H9 (cell line): Measurements from ENCODE around the gene PPP1R9A. TPM values are rescaled to one million over a fixed set of nuclear protein-coding genes. Genes with fewer than 3 reads are reported as not detected.

ENCODE experiments used
- DNase-seq: peaks from one replicate; pipeline ENCODE4 v3.0.0-alpha.2; 2017
- H2AFZ ChIP-seq: one replicate; pipeline ENCODE4 v1.6.1; 2013; ENCODE audit warnings: mild to moderate bottlenecking, low read length, control low read depth, moderate library complexity
- H2AK5ac ChIP-seq: 2 replicates; pipeline ENCODE4 v1.6.1; 2013; ENCODE audit warnings: low read length, control low read depth, mixed read lengths; ENCODE audit not compliant: insufficient read length
- H2BK120ac ChIP-seq: one replicate; pipeline ENCODE4 v1.6.1; 2013; ENCODE audit warnings: low read depth, mild to moderate bottlenecking, low read length, control low read depth, inconsistent platforms; ENCODE audit not compliant: poor library complexity, severe bottlenecking
- H2BK12ac ChIP-seq: 2 replicates; pipeline ENCODE4 v1.6.1; 2013; ENCODE audit warnings: low read length, control low read depth, mixed read lengths, low read depth; ENCODE audit not compliant: insufficient read length
- H2BK15ac ChIP-seq: 2 replicates; pipeline ENCODE4 v1.6.1; 2013; ENCODE audit warnings: low read depth, low read length, control low read depth
- H2BK20ac ChIP-seq: one replicate; pipeline ENCODE4 v1.6.1; 2013; ENCODE audit warnings: low read depth, mild to moderate bottlenecking, low read length, control low read depth, inconsistent platforms; ENCODE audit not compliant: poor library complexity, severe bottlenecking
- H2BK5ac ChIP-seq: 2 replicates; pipeline ENCODE4 v1.6.1; 2013; ENCODE audit warnings: low read length, control low read depth, mixed read lengths; ENCODE audit not compliant: insufficient read length
- H3K14ac ChIP-seq: 2 replicates; pipeline ENCODE4 v1.6.1; 2013; ENCODE audit warnings: low read length, control low read depth; ENCODE audit not compliant: insufficient read depth
- H3K18ac ChIP-seq: 2 replicates; pipeline ENCODE4 v1.6.1; 2013; ENCODE audit warnings: low read depth, mild to moderate bottlenecking, mixed read lengths, low read length, control low read depth; ENCODE audit not compliant: insufficient read length
- H3K23ac ChIP-seq: 2 replicates; pipeline ENCODE4 v1.6.1; 2013; ENCODE audit warnings: low read length, control low read depth, mixed read lengths, low read depth; ENCODE audit not compliant: insufficient read length
- H3K23me2 ChIP-seq: 2 replicates; pipeline ENCODE4 v1.6.1; 2013; ENCODE audit warnings: low read depth, mild to moderate bottlenecking, mixed read lengths, low read length, control low read depth; ENCODE audit not compliant: insufficient read length, poor library complexity, severe bottlenecking
- H3K27ac ChIP-seq: 2 replicates; pipeline ENCODE4 v1.5.1; 2013; ENCODE audit warnings: low read length, control low read depth, mixed read lengths, low read depth; ENCODE audit not compliant: insufficient read length
- H3K27me3 ChIP-seq: 2 replicates; pipeline ENCODE4 v1.6.1; 2013; ENCODE audit warnings: low read length, control low read depth, inconsistent platforms; ENCODE audit not compliant: insufficient read depth
- H3K4ac ChIP-seq: 2 replicates; pipeline ENCODE4 v1.6.1; 2013; ENCODE audit warnings: low read depth, mild to moderate bottlenecking, control low read depth, inconsistent platforms, low read length, moderate library complexity
- H3K4me1 ChIP-seq: 2 replicates; pipeline ENCODE4 v1.6.1; 2013; ENCODE audit warnings: low read length, control low read depth, inconsistent platforms; ENCODE audit not compliant: insufficient read depth
- H3K4me2 ChIP-seq: 2 replicates; pipeline ENCODE4 v1.6.1; 2013; ENCODE audit warnings: low read length, control low read depth, mixed read lengths; ENCODE audit not compliant: insufficient read length, insufficient read depth
- H3K56ac ChIP-seq: 2 replicates; pipeline ENCODE4 v1.6.1; 2013; ENCODE audit warnings: low read depth, mild to moderate bottlenecking, mixed read lengths, low read length, control low read depth; ENCODE audit not compliant: insufficient read length
- H3K79me1 ChIP-seq: 2 replicates; pipeline ENCODE4 v1.6.1; 2013; ENCODE audit warnings: low read depth, mild to moderate bottlenecking, moderate library complexity, low read length, control low read depth, inconsistent platforms; ENCODE audit not compliant: insufficient read depth, poor library complexity, severe bottlenecking
- H3K79me2 ChIP-seq: 2 replicates; pipeline ENCODE4 v1.6.1; 2013; ENCODE audit warnings: low read length, control low read depth, inconsistent platforms; ENCODE audit not compliant: insufficient read depth
- H3K9ac ChIP-seq: 2 replicates; pipeline ENCODE4 v1.6.1; 2013; ENCODE audit warnings: low read length, control low read depth, mixed read lengths; ENCODE audit not compliant: insufficient read length; ENCODE audit errors: extremely low read depth
- H3K9me3 ChIP-seq: one replicate; pipeline ENCODE4 v1.6.1; 2013; ENCODE audit warnings: low read depth, low read length, inconsistent platforms; ENCODE audit not compliant: control insufficient read depth
- H3T11ph ChIP-seq: one replicate; pipeline ENCODE4 v1.6.1; 2013; ENCODE audit warnings: mild to moderate bottlenecking, low read length, control low read depth, inconsistent platforms
- H4K20me1 ChIP-seq: one replicate; pipeline ENCODE4 v1.6.1; 2013; ENCODE audit not compliant: control insufficient read depth, insufficient read length, insufficient read depth
- H4K5ac ChIP-seq: 2 replicates; pipeline ENCODE4 v1.6.1; 2013; ENCODE audit warnings: low read depth, mild to moderate bottlenecking, mixed read lengths, low read length, control low read depth; ENCODE audit not compliant: insufficient read length
- H4K8ac ChIP-seq: replicated peaks from 2 replicates; pipeline ENCODE4 v1.6.1; 2013; ENCODE audit warnings: low read length, control low read depth, mixed read lengths, low read depth; ENCODE audit not compliant: insufficient read length
- H4K91ac ChIP-seq: 2 replicates; pipeline ENCODE4 v1.6.1; 2013; ENCODE audit warnings: low read depth, mild to moderate bottlenecking, moderate library complexity, mixed read lengths, low read length, control low read depth; ENCODE audit not compliant: insufficient read length
- H3K27ac Mint-ChIP-seq, 3 experiments: 2 replicates in 2 of 3; 3 replicates in 1 of 3; pipeline ENCODE4 v1.8.0; 2020 to 2021; ENCODE audit warnings: mixed read lengths in 3 of 3, mild to moderate bottlenecking in 1 of 3, moderate library complexity in 1 of 3
- H3K27me3 Mint-ChIP-seq: 2 replicates; pipeline ENCODE4 v1.8.0; 2021; ENCODE audit warnings: low read depth, mild to moderate bottlenecking, moderate library complexity, mixed read lengths
- H3K36me3 Mint-ChIP-seq, 3 experiments: 2 replicates in 2 of 3; 3 replicates in 1 of 3; pipeline ENCODE4 v1.8.0; 2020 to 2021; ENCODE audit warnings: low read depth in 3 of 3, mixed read lengths in 3 of 3; ENCODE audit not compliant: insufficient read depth in 1 of 3
- H3K4me1 Mint-ChIP-seq, 2 experiments: 2 replicates each; pipeline ENCODE4 v1.8.0; 2020; ENCODE audit warnings: mixed read lengths in 2 of 2
- H3K4me3 Mint-ChIP-seq, 2 experiments: 2 replicates in 1 of 2; 3 replicates in 1 of 2; pipeline ENCODE4 v1.8.0; 2020 to 2021; ENCODE audit warnings: mild to moderate bottlenecking in 2 of 2, mixed read lengths in 2 of 2, moderate library complexity in 1 of 2
- H3K9me3 Mint-ChIP-seq, 2 experiments: 2 replicates in 1 of 2; 3 replicates in 1 of 2; pipeline ENCODE4 v1.8.0; 2020; ENCODE audit warnings: mild to moderate bottlenecking in 2 of 2, mixed read lengths in 2 of 2, moderate library complexity in 1 of 2
- CTCF ChIP-seq: fragments of 200-600 bp; sonication (generic); conservative IDR thresholded peaks from 3 replicates; pipeline ENCODE4 v1.8.0; 2021; ENCODE audit warnings: antibody characterized with exemption, mild to moderate bottlenecking
- WGBS: extraction: QIAGEN DNeasy Blood & Tissue Kit; methylation state at CpG from one replicate; pipeline ENCODE4 v1.1.7; 2013; ENCODE audit warnings: missing lambda C conversion rate, low lambda C conversion rate, mixed read lengths; ENCODE audit not compliant: insufficient read length; ENCODE audit errors: extremely low coverage; 5-methylcytosine and 5-hydroxymethylcytosine counted together
- total RNA-seq: library from RNA; stranded (reverse); gene quantifications from 2 replicates; pipeline ENCODE4 v1.2.1, GENCODE V29; 2021

PPP1R9A gene
- total RNA-seq, 1 experiment from 2014 or later = 17.0 TPM

GRCh38 chr7:95318501-95319100, 411.2 kb downstream of the PPP1R9A start:
- Histone ChIP-seq H3K9ac (no peak overlapping the region), H3K56ac (no peak overlapping the region), H2AK5ac (no peak overlapping the region), H4K91ac (no peak overlapping the region), H3K23ac (no peak overlapping the region), H3K79me2 (no peaks in the 10 kb centered on the region), H3K27ac (no peak overlapping the region), H2BK120ac (no peak overlapping the region), H3K9me3 (no peaks in the 10 kb centered on the region), H3K23me2 (no peaks in the 10 kb centered on the region), H4K5ac (no peak overlapping the region), H3K4ac (no peak overlapping the region), H2AFZ (no peak overlapping the region), H3T11ph (no peak overlapping the region), H2BK12ac (no peak overlapping the region), H4K20me1 (no peaks in the 10 kb centered on the region), H2BK15ac (no peak overlapping the region), H2BK5ac (no peak overlapping the region), H2BK20ac (no peak overlapping the region), H3K18ac (no peak overlapping the region), H3K27me3 (no peaks in the 10 kb centered on the region), H3K4me2 (no peak overlapping the region), H3K4me1 (no peaks in the 10 kb centered on the region), H4K8ac (no peak overlapping the region), H3K14ac (no peak overlapping the region), H3K79me1 (no peaks in the 10 kb centered on the region)
- Mint-ChIP-seq H3K27ac (no peak overlapping the region), H3K9me3 (no peaks in the 10 kb centered on the region), H3K4me1 (peaks cover 2 to 10% of the 10 kb centered on the region in 2 experiments; a peak in 3 of 4 replicates), H3K4me3 (no peak overlapping the region), H3K36me3 (no peaks in the 10 kb centered on the region), H3K27me3 (peaks cover 2% of the 10 kb centered on the region)
- TF ChIP-seq CTCF = no peak
- DNase-seq = no peak
- no CpG with 5 or more reads among the region's 8 CpGs for WGBS
